G401.6 (cell line): ENCODE results near the gene MTARC1.

Source experiments
- FAIRE-seq: peaks from 2 replicates; lab custom pipeline; 2012; peaks lifted over from hg19 to GRCh38; lab: Jason Lieb, UNC

Gene MTARC1

GRCh38 chr1:220786337-220787068 lies at the start of gene MTARC1:
MTARC1 (plus strand) TSS chr1:220786913; CDS start chr1:220786945, 32 bp downstream.
- FAIRE-seq, result no peak

- no peak for FAIRE-seq
Observed at GRCh38 chr1:220741349-220741748, 45.4 kb upstream of the MTARC1 start.

- FAIRE-seq, result no peak
Observed at GRCh38 chr1:220741825-220742224, 44.9 kb upstream of the MTARC1 start.

- no peak for FAIRE-seq
Observed at GRCh38 chr1:220742520-220742919, 44.2 kb upstream of the MTARC1 start.

GRCh38 chr1:220746851-220747250 lies 39.9 kb upstream of the MTARC1 start:
- no peak for FAIRE-seq

- no peak for FAIRE-seq
Observed at GRCh38 chr1:220747437-220748088, 39.1 kb upstream of the MTARC1 start.

- FAIRE-seq, result no peak
Observed at GRCh38 chr1:220748089-220748934, 38.4 kb upstream of the MTARC1 start, which contains the start of gene MTARC2. MTARC2 (plus strand) TSS chr1:220748322; CDS start chr1:220748532, 210 bp downstream.

- no peak for FAIRE-seq
Observed at GRCh38 chr1:220748936-220749335, 37.8 kb upstream of the MTARC1 start.

GRCh38 chr1:220750131-220750515 lies 36.6 kb upstream of the MTARC1 start:
- FAIRE-seq, result no peak

GRCh38 chr1:220751111-220751510 lies 35.6 kb upstream of the MTARC1 start:
- no peak for FAIRE-seq

GRCh38 chr1:220754212-220754917 lies 32.3 kb upstream of the MTARC1 start:
- FAIRE-seq, result no peak

GRCh38 chr1:220754918-220755295 lies 31.8 kb upstream of the MTARC1 start:
- no peak for FAIRE-seq

GRCh38 chr1:220755309-220755708 lies 31.4 kb upstream of the MTARC1 start:
- FAIRE-seq, result no peak

GRCh38 chr1:220757441-220757840 lies 29.3 kb upstream of the MTARC1 start:
- no peak for FAIRE-seq

- FAIRE-seq, result no peak
Observed at GRCh38 chr1:220759147-220759546, 27.6 kb upstream of the MTARC1 start.

GRCh38 chr1:220761688-220762427 lies 24.9 kb upstream of the MTARC1 start:
- no peak for FAIRE-seq

- FAIRE-seq, result no peak
Observed at GRCh38 chr1:220764757-220765156, 22.0 kb upstream of the MTARC1 start.

- FAIRE-seq, result no peak
Observed at GRCh38 chr1:220767312-220768125, 19.2 kb upstream of the MTARC1 start.

- FAIRE-seq, result no peak
Observed at GRCh38 chr1:220768126-220768601, 18.5 kb upstream of the MTARC1 start.

GRCh38 chr1:220769205-220769604 lies 17.5 kb upstream of the MTARC1 start:
- no peak for FAIRE-seq
